HEK293T (cell line): ENCODE results near the gene CADPS2.

Source experiments
- ARNT ChIP-seq: fragments of 450-650 bp; IDR thresholded peaks from 2 replicates; pipeline ENCODE4 v1.6.1; 2017; ENCODE audit warnings: mild to moderate bottlenecking
- ELF4 ChIP-seq: fragments of 450-650 bp; IDR thresholded peaks from 2 replicates; pipeline ENCODE4 v1.6.1; 2017; ENCODE audit warnings: antibody characterized with exemption
- FOXK2 ChIP-seq: fragments of 450-650 bp; IDR thresholded peaks from 2 replicates; pipeline ENCODE4 v1.6.1; 2016; ENCODE audit warnings: mild to moderate bottlenecking
- HDGF ChIP-seq: fragments of 450-650 bp; IDR thresholded peaks from 2 replicates; pipeline ENCODE4 v1.6.1; 2017; ENCODE audit warnings: antibody characterized with exemption, borderline replicate concordance
- L3MBTL2 ChIP-seq: fragments of 450-650 bp; conservative IDR thresholded peaks from 2 replicates; pipeline ENCODE4 v1.6.1; 2016; ENCODE audit warnings: mild to moderate bottlenecking
- NFRKB ChIP-seq: fragments of 450-650 bp; IDR thresholded peaks from 2 replicates; pipeline ENCODE4 v1.6.1; 2016; ENCODE audit warnings: mild to moderate bottlenecking, moderate library complexity
- SP1 ChIP-seq: fragments of 450-650 bp; IDR thresholded peaks from 2 replicates; pipeline ENCODE4 v1.6.1; 2017
- SUZ12 ChIP-seq: fragments of 450-650 bp; IDR thresholded peaks from 2 replicates; pipeline ENCODE4 v1.6.1; 2016; ENCODE audit warnings: mild to moderate bottlenecking

DNA sequence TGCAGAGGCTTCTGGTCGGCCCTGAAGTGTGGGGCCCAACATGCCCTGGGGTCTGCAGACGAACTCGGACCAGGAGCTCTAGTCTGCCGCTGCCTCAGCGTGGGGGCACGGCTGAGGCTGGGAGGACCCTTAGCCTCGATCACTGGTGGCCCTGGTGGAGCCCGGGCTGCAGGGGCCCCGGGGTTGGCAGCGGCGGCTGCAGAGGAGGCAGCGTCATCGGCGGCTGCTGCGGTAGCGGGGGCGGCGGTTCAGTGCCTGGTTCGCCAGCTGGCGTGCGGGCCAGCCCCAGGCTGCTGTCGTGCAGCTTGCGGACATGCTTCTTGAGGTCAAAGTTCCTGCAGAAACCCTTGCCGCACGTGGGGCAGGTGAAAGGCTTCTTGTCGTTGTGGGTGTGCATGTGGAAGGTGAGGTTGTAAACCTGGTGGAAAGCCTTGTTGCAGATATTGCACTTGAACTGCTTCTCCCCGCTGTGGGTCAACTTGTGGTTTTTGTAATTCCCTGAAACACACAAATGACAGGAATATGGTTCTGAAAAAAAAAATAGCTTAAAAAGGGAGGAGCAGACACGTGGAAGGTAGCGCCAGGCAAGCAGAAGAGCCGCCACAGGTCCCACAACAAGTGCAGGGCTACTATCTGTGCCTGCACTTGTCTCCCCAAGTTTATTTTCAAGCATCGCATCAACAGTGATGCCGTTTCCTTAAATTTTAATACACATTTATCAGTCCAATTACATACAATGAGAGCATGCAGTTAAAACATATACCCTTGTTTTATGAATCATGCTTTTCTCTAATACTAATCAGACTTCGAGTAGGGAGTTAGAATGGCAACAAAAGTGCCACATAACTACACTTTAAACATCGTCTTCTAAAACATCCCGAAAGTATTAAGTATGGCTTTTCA, 584.2 kb downstream of the CADPS2 start:
- TF ChIP-seq ELF4 (no peak), FOXK2 (no peak), NFRKB (no peak), L3MBTL2 (no peak), SUZ12 (no peak), ARNT (no peak), HDGF (no peak), SP1 (no peak)
